Natural killer cell (primary cell): ENCODE results near the gene MATK. TPM values are rescaled to one million over a fixed set of nuclear protein-coding genes. Genes with fewer than 3 reads are reported as not detected.
"Not testable (repeated sequence)": the region's sequence is repeated elsewhere in the genome, so short reads cannot be mapped to it uniquely, and the experiment has no call there.

ENCODE experiments used
- ATAC-seq, 3 donors: fragments of 150-1000 bp in 2 of 3; fragments of 200-7000 bp in 1 of 3; cut with Tn5 transposase; 1 replicate in 1 of 3; 2 replicates in 2 of 3; pipeline ENCODE4 v1.10.0; 2021; ENCODE audit warnings: mild to moderate bottlenecking in 2 of 3, moderate library complexity in 2 of 3
- DNase-seq, 2 donors: peaks; one replicate each; pipeline versions ENCODE4 v3.0.0 to v3.0.0-alpha.2; 2013 to 2021; ENCODE audit warnings: mixed read lengths in 1 of 2
- H3K27ac ChIP-seq: one replicate; pipeline ENCODE4 v1.5.1; 2013; ENCODE audit warnings: mild to moderate bottlenecking, low read length
- H3K27me3 ChIP-seq: one replicate; pipeline ENCODE4 v1.6.1; 2013; ENCODE audit warnings: low read length; ENCODE audit not compliant: control insufficient read depth, insufficient read depth
- H3K36me3 ChIP-seq: one replicate; pipeline ENCODE4 v1.6.1; 2013; ENCODE audit warnings: low read length; ENCODE audit not compliant: control insufficient read depth, insufficient read depth
- H3K4me1 ChIP-seq: one replicate; pipeline ENCODE4 v1.6.1; 2013; ENCODE audit warnings: low read length; ENCODE audit not compliant: control insufficient read depth, insufficient read depth
- H3K4me3 ChIP-seq: one replicate; pipeline ENCODE4 v1.5.1; 2013; ENCODE audit warnings: low read length
- H3K9me3 ChIP-seq: one replicate; pipeline ENCODE4 v1.6.1; 2013; ENCODE audit warnings: low read length; ENCODE audit not compliant: control insufficient read depth, insufficient read depth
- H3K27ac Mint-ChIP-seq, 2 donors: one replicate each; pipeline ENCODE4 v1.8.0; 2022; ENCODE audit warnings: mild to moderate bottlenecking in 2 of 2, mixed read lengths in 2 of 2, moderate library complexity in 1 of 2
- H3K27me3 Mint-ChIP-seq, 2 donors: one replicate each; pipeline ENCODE4 v1.8.0; 2022; ENCODE audit warnings: low read depth in 2 of 2, mixed read lengths in 2 of 2
- H3K36me3 Mint-ChIP-seq: one replicate; pipeline ENCODE4 v1.8.0; 2022; ENCODE audit warnings: mixed read lengths
- H3K4me1 Mint-ChIP-seq, 2 donors: one replicate each; pipeline ENCODE4 v1.8.0; 2022; ENCODE audit warnings: mixed read lengths in 2 of 2
- H3K4me3 Mint-ChIP-seq: one replicate; pipeline ENCODE4 v1.8.0; 2022; ENCODE audit warnings: mild to moderate bottlenecking, moderate library complexity, mixed read lengths
- H3K9me3 Mint-ChIP-seq, 2 donors: one replicate each; pipeline ENCODE4 v1.8.0; 2022; ENCODE audit warnings: mixed read lengths in 2 of 2
- CTCF ChIP-seq: fragments of 200-600 bp; IDR thresholded peaks from one replicate; pipeline ENCODE4 v1.8.0; 2022; ENCODE audit warnings: antibody characterized with exemption
- WGBS: methylation state at CpG from one replicate; pipeline ENCODE4 v1.1.7; 2013; ENCODE audit warnings: missing lambda C conversion rate; ENCODE audit not compliant: insufficient coverage; 5-methylcytosine and 5-hydroxymethylcytosine counted together
- intact Hi-C: fragments of 100-400 bp; cut with micrococcal nuclease; formaldehyde crosslinking; loops from one replicate; pipeline ENCODE4 v1.14.2; 2022
- total RNA-seq, 4 donors: library from RNA; stranded (reverse); fragments of 120-200 nt in 1 of 4; gene quantifications; one replicate each; pipeline versions ENCODE4 v1.2.3 to v1.2.4, GENCODE V29; 2013 to 2022

MATK gene
- total RNA-seq, 3 donors from 2014 or later (not counting 1 experiment from before 2014, with no cell fraction given), result 269 to 353 (median 317) TPM

GRCh38 chr19:3761382-3762129, 24.6 kb downstream of the MATK start, which contains the start of gene APBA3:
TSS of gene APBA3 (minus strand) at chr19:3761692. CDS start at chr19:3760264, 1,428 bp downstream.
- H3K4me3 Mint-ChIP-seq, result peak within 1 kb of the TSS; percentile 96
- no peaks in the 10 kb centered on the region for H3K27me3 Mint-ChIP-seq
- ATAC-seq, result peak; percentile 52 to 69 (median 59)
- no peaks in the 10 kb centered on the region for H3K9me3 Mint-ChIP-seq
- peak; percentile 66 for TF ChIP-seq CTCF
- intact Hi-C loops, result loop anchor here (1.0 to 2.0 kb wide), 3 partner anchors 51 to 727 kb away; no protein-coding TSS in a partner anchor
- Histone ChIP-seq H3K27ac (peak within 1 kb of the TSS; percentile 97), H3K9me3 (no peaks in the 10 kb centered on the region), H3K4me3 (peak within 1 kb of the TSS; percentile 100), H3K36me3 (peaks cover 24% of the 10 kb centered on the region), H3K4me1 (peaks cover 41% of the 10 kb centered on the region), H3K27me3 (no peaks in the 10 kb centered on the region)
- peaks cover 27 to 31% of the 10 kb centered on the region in 2 donors for H3K4me1 Mint-ChIP-seq
- DNase-seq, result peak; percentile 95 to 98
- H3K36me3 Mint-ChIP-seq, result no peaks in the 10 kb centered on the region
- H3K27ac Mint-ChIP-seq, result peak within 1 kb of the TSS; percentile 99 to 100
- WGBS, result 3% methylated on average over 45 of the region's 45 CpGs

GRCh38 chr19:3760871-3761361, 25.3 kb downstream of the MATK start:
- H3K27ac Mint-ChIP-seq, result peak overlapping the region; percentile 99 to 100
- no peak for TF ChIP-seq CTCF
- no peaks in the 10 kb centered on the region for H3K9me3 Mint-ChIP-seq
- H3K4me3 Mint-ChIP-seq, result peak overlapping the region; percentile 96
- no peaks in the 10 kb centered on the region for H3K36me3 Mint-ChIP-seq
- no peaks in the 10 kb centered on the region for H3K27me3 ChIP-seq
- intact Hi-C loops, result no loop called here
- no peaks in the 10 kb centered on the region for H3K9me3 ChIP-seq
- no peaks in the 10 kb centered on the region for H3K27me3 Mint-ChIP-seq
- H3K27ac ChIP-seq, result peak overlapping the region; percentile 97
- peaks cover 21% of the 10 kb centered on the region for H3K36me3 ChIP-seq
- H3K4me3 ChIP-seq, result peak overlapping the region; percentile 100
- 38% methylated on average over 7 of the region's 7 CpGs for WGBS
- H3K4me1 ChIP-seq, result peaks cover 41% of the 10 kb centered on the region
- no peak for ATAC-seq
- peaks cover 26 to 27% of the 10 kb centered on the region in 2 donors for H3K4me1 Mint-ChIP-seq
- DNase-seq, result peak in 1 of 2 donors; percentile 62

GRCh38 chr19:3759482-3760254, 26.5 kb downstream of the MATK start:
- WGBS, result 97% methylated on average over 19 of the region's 19 CpGs
- peaks cover 41% of the 10 kb centered on the region for H3K4me1 ChIP-seq
- peaks cover 32 to 33% of the 10 kb centered on the region in 2 donors for H3K4me1 Mint-ChIP-seq
- DNase-seq (no peak), ATAC-seq (no peak)
- no peaks in the 10 kb centered on the region for H3K27me3 ChIP-seq
- peaks cover 19% of the 10 kb centered on the region for H3K36me3 ChIP-seq
- no peak for TF ChIP-seq CTCF
- H3K27ac ChIP-seq, result no peak overlapping the region
- H3K36me3 Mint-ChIP-seq, result no peaks in the 10 kb centered on the region
- H3K4me3 Mint-ChIP-seq, result peak overlapping the region; percentile 21
- H3K9me3 Mint-ChIP-seq, result no peaks in the 10 kb centered on the region
- no peak overlapping the region for H3K4me3 ChIP-seq
- intact Hi-C loops, result no loop called here
- no peaks in the 10 kb centered on the region for H3K9me3 ChIP-seq
- H3K27ac Mint-ChIP-seq, result peak overlapping the region in 1 of 2 donors; percentile 100
- no peaks in the 10 kb centered on the region for H3K27me3 Mint-ChIP-seq

- DNase-seq, ATAC-seq, H3K9me3 ChIP-seq, H3K27ac ChIP-seq, H3K4me3 ChIP-seq, intact Hi-C loops, H3K27me3 Mint-ChIP-seq, H3K27me3 ChIP-seq, H3K9me3 Mint-ChIP-seq, H3K27ac Mint-ChIP-seq, H3K36me3 Mint-ChIP-seq, H3K4me3 Mint-ChIP-seq: not testable (repeated sequence)
- 98% methylated on average over 12 of the region's 13 CpGs for WGBS
- peaks cover 32% of the 10 kb centered on the region in 2 donors for H3K4me1 Mint-ChIP-seq
- peaks cover 22% of the 10 kb centered on the region for H3K36me3 ChIP-seq
- peaks cover 38% of the 10 kb centered on the region for H3K4me1 ChIP-seq
These were observed 27.9 kb downstream of the MATK start for GRCh38 chr19:3758297-3758696.

- H3K9me3 Mint-ChIP-seq, H3K36me3 Mint-ChIP-seq, H3K27me3 ChIP-seq, H3K27ac ChIP-seq, H3K9me3 ChIP-seq, H3K27me3 Mint-ChIP-seq, ATAC-seq, H3K4me3 ChIP-seq, intact Hi-C loops, H3K4me3 Mint-ChIP-seq, H3K27ac Mint-ChIP-seq, DNase-seq: not testable (repeated sequence)
- H3K36me3 ChIP-seq, result peaks cover 27% of the 10 kb centered on the region
- H3K4me1 Mint-ChIP-seq, result peaks cover 26 to 28% of the 10 kb centered on the region in 2 donors
- peaks cover 33% of the 10 kb centered on the region for H3K4me1 ChIP-seq
- WGBS, result 97% methylated on average over 7 of the region's 7 CpGs
These were observed 28.5 kb downstream of the MATK start for GRCh38 chr19:3757705-3758104.
